Measurements from ENCODE around the gene OPRM1.
A peak's percentile ranks its signal among the peaks of the same experiment; 100 is the strongest.
"Not testable (repeated sequence)": the region's sequence is repeated elsewhere in the genome, so short reads cannot be mapped to it uniquely, and the experiment has no call there.

OPRM1 gene

GRCh38 chr6:154213782-154214181 is 174.7 kb downstream of the OPRM1 start:
- DNase-seq = no peak

GRCh38 chr6:154218301-154218700 is 179.3 kb downstream of the OPRM1 start:
- no peak for DNase-seq

GRCh38 chr6:154218787-154219186 is 179.7 kb downstream of the OPRM1 start:
- no peak for DNase-seq

GRCh38 chr6:154219250-154219649 is 180.2 kb downstream of the OPRM1 start:
- DNase-seq = no peak

GRCh38 chr6:154222716-154223115 is 183.7 kb downstream of the OPRM1 start:
- no peak for DNase-seq

GRCh38 chr6:154223296-154223695 is 184.3 kb downstream of the OPRM1 start:
- no peak for DNase-seq

- DNase-seq = no peak
These were observed 187.4 kb downstream of the OPRM1 start for GRCh38 chr6:154226461-154226860.

GRCh38 chr6:154227862-154228520 is 189.0 kb downstream of the OPRM1 start:
- DNase-seq = no peak

- DNase-seq = no peak
These were observed 189.5 kb downstream of the OPRM1 start for GRCh38 chr6:154228521-154228905.

GRCh38 chr6:154229786-154230185 is 190.7 kb downstream of the OPRM1 start:
- peak; percentile 46 for DNase-seq

- no peak for DNase-seq
These were observed 191.4 kb downstream of the OPRM1 start for GRCh38 chr6:154230393-154230792.

GRCh38 chr6:154230910-154231595 is 192.0 kb downstream of the OPRM1 start:
- DNase-seq = no peak

- no peak for DNase-seq
These were observed 193.2 kb downstream of the OPRM1 start for GRCh38 chr6:154232013-154232910.

GRCh38 chr6:154233383-154233782 is 194.3 kb downstream of the OPRM1 start:
- DNase-seq = no peak

GRCh38 chr6:154234019-154234772 is 195.2 kb downstream of the OPRM1 start:
- no peak for DNase-seq

- no peak for DNase-seq
These were observed 197.7 kb downstream of the OPRM1 start for GRCh38 chr6:154236646-154237301.

- no peak for DNase-seq
These were observed 199.8 kb downstream of the OPRM1 start for GRCh38 chr6:154238831-154239230.

GRCh38 chr6:154239392-154239791 is 200.4 kb downstream of the OPRM1 start:
- no peak for DNase-seq

- DNase-seq = not testable (repeated sequence)
These were observed 202.0 kb downstream of the OPRM1 start for GRCh38 chr6:154241061-154241460.

GRCh38 chr6:154241581-154241980 is 202.5 kb downstream of the OPRM1 start:
- no peak for DNase-seq

- no peak for DNase-seq
These were observed 203.7 kb downstream of the OPRM1 start for GRCh38 chr6:154242617-154243357.

All from NCI-H1048 (cell line).